HL-60 (cell line): ENCODE results near the gene RAI14.

Source experiments
- CTCF ChIP-seq: IDR thresholded peaks from one replicate; pipeline ENCODE4 v1.5.1; 2011; ENCODE audit warnings: low read length, control low read depth, inconsistent platforms; ENCODE audit not compliant: insufficient read depth
- POLR2AphosphoS5 ChIP-seq: IDR thresholded peaks from 2 replicates; pipeline ENCODE4 v1.6.1; 2012; ENCODE audit warnings: low read depth
- REST ChIP-seq: IDR thresholded peaks from 2 replicates; pipeline ENCODE4 v1.6.1; 2012; ENCODE audit warnings: low read depth; ENCODE audit not compliant: insufficient replicate concordance

GRCh38 chr5:34804913-34805312 is 148.8 kb downstream of the RAI14 start:
- TF ChIP-seq CTCF (no peak), REST (no peak), POLR2AphosphoS5 (no peak)
